PC-9 (cell line): ENCODE measurements around the gene SDHC.

ENCODE experiments used
- CTCF ChIP-seq: fragments of 200-600 bp; sonication (generic); conservative IDR thresholded peaks from 2 replicates; pipeline ENCODE4 v1.6.1; 2017; ENCODE audit warnings: mixed run types, antibody characterized with exemption, mild to moderate bottlenecking, moderate library complexity
- EZH2 ChIP-seq: fragments of 200-600 bp; sonication (generic); IDR thresholded peaks from 2 replicates; pipeline ENCODE4 v1.8.0; 2017; ENCODE audit warnings: antibody characterized with exemption, low read depth

DNA sequence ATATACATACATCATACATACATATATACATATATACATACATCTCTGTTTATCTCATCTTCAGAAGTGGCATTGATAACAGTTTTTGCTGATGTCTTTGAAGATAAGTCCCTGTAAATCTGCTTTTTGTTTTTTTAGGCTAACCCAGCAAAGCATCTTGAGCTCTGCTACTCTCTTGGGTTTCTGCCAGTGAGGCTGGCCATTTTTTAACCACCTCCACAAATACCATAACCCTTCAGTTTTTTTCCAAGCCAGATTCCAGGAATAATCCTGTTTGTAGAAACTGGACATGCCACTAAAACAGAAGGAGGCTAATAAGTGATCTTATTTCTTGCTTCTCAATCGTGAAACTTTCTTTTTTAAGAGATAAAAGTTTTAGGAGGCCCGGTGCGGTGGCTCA, 21.6 kb downstream of the SDHC start:
- TF ChIP-seq CTCF (no peak), EZH2 (no peak)
